HG03108 (cell line): ENCODE data around the gene ASB10.

Experiments
- ATAC-seq: cut with Tn5 transposase; IDR thresholded peaks from one replicate; pipeline ENCODE4 v1.9.1; 2021; ENCODE audit warnings: moderate library complexity; ENCODE audit not compliant: unreplicated experiment

ASB10 gene

GRCh38 chr7:151210087-151210854 is 23.2 kb upstream of the ASB10 start, which contains the start of gene H2BK1:
TSS of gene H2BK1 (minus strand) at chr7:151210488. CDS start at chr7:151210318, 170 bp downstream.
- no peak for ATAC-seq

- no peak for ATAC-seq
These were observed 22.5 kb upstream of the ASB10 start for GRCh38 chr7:151209588-151209987.

GRCh38 chr7:151208253-151208862 is 21.3 kb upstream of the ASB10 start:
- ATAC-seq = no peak

GRCh38 chr7:151207804-151208203 is 20.8 kb upstream of the ASB10 start:
- no peak for ATAC-seq

- no peak for ATAC-seq
These were observed 20.3 kb upstream of the ASB10 start for GRCh38 chr7:151207315-151207714.

- no peak for ATAC-seq
These were observed 19.9 kb upstream of the ASB10 start for GRCh38 chr7:151206914-151207313.

- ATAC-seq = no peak
These were observed 18.7 kb upstream of the ASB10 start for GRCh38 chr7:151205730-151206129.

- ATAC-seq = no peak
These were observed 17.5 kb upstream of the ASB10 start for GRCh38 chr7:151204383-151205032.

- ATAC-seq = no peak
These were observed 15.8 kb upstream of the ASB10 start for GRCh38 chr7:151202836-151203235.

- ATAC-seq = no peak
These were observed 14.7 kb upstream of the ASB10 start for GRCh38 chr7:151201751-151202150.

- no peak for ATAC-seq
These were observed 14.3 kb upstream of the ASB10 start for GRCh38 chr7:151201344-151201743.

GRCh38 chr7:151198945-151199848 is 12.1 kb upstream of the ASB10 start:
- ATAC-seq = no peak

- no peak for ATAC-seq
These were observed 10.9 kb upstream of the ASB10 start for GRCh38 chr7:151197932-151198331.

- no peak for ATAC-seq
These were observed 8.8 kb upstream of the ASB10 start for GRCh38 chr7:151195616-151196450.

- ATAC-seq = no peak
These were observed 7.1 kb upstream of the ASB10 start for GRCh38 chr7:151194188-151194587.

- no peak for ATAC-seq
These were observed 6.3 kb upstream of the ASB10 start for GRCh38 chr7:151193203-151193978.

GRCh38 chr7:151192002-151192539 is 5.0 kb upstream of the ASB10 start:
- no peak for ATAC-seq

GRCh38 chr7:151191544-151191943 is 4.5 kb upstream of the ASB10 start:
- ATAC-seq = no peak

GRCh38 chr7:151189038-151189437 is 2.0 kb upstream of the ASB10 start:
- ATAC-seq = no peak
